ENCODE measurements around the gene FZD1.

FZD1 gene

GRCh38 chr7:91280185-91280584 lies 16.0 kb downstream of the FZD1 start:
- Mint-ChIP-seq H3K4me3 (no peak overlapping the region), H3K36me3 (no peaks in the 10 kb centered on the region), H3K4me1 (no peaks in the 10 kb centered on the region), H3K27ac (no peak overlapping the region), H3K27me3 (peaks cover 4% of the 10 kb centered on the region), H3K9me3 (no peaks in the 10 kb centered on the region)
- DNase-seq = no peak
- CTCF ChIA-PET = interaction anchor here (0.6 kb wide), 1 partner anchor 514 kb away, joined by 4 read pairs; no protein-coding TSS in a partner anchor

DNA sequence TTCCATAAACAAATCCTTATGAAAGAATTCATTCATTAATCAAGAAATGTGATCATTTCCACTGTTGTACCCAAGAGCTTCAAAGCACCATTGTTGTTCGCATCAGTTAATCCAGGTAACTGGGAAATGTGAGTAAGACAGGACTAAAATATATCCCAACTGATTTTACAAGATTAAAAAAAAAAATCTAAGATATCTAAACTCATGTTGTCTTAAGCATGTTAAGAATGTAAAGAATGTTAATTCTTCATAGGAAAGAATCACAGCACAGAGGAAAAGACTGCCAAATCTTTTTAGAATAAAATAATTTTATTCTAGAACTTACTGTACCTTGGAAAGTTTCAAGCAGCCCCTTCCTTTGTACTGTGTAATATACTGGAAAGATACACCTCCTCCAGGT lies 16.4 kb downstream of the FZD1 start:
- no peak overlapping the region for H3K4me3 Mint-ChIP-seq
- no peaks in the 10 kb centered on the region for H3K9me3 Mint-ChIP-seq
- CTCF ChIA-PET = no interaction called here
- no peaks in the 10 kb centered on the region for H3K36me3 Mint-ChIP-seq
- no peak for DNase-seq
- no peak overlapping the region for H3K27ac Mint-ChIP-seq
- H3K27me3 Mint-ChIP-seq = peaks cover 3% of the 10 kb centered on the region
- H3K4me1 Mint-ChIP-seq = no peaks in the 10 kb centered on the region

DNA sequence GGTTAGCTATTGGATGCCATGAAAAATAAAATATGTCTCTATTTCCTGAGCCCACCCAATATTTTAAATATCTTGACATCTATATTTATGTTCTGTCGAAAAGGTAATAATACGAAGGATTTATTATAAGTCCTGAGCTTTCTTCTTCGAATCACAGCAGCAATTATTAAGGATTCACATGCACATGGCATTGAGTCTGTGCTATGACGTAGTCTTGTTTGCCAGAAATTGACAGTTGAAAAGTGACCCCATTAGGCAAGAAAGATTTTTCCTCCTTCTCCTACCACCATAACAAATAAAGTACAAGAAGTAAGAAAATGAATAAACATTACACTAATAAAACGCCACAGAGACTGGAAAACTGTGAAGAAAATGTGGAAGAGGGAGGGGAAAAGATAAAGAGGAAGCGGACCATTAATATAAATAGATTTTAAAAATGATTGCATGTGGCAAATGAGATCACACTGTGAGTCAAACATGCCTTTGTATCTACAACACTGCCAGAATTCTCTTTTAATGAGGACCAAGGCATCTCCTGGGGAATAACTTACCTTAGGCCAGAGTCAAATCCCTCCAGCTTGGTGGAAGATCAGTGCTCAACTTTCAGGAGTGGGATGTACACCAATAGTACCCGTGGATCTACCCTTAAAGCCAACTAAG lies 21.6 kb downstream of the FZD1 start:
- no peak for DNase-seq
- no peaks in the 10 kb centered on the region for H3K4me1 Mint-ChIP-seq
- no peak overlapping the region for H3K27ac Mint-ChIP-seq
- H3K36me3 Mint-ChIP-seq = no peaks in the 10 kb centered on the region
- CTCF ChIA-PET = no interaction called here
- H3K27me3 Mint-ChIP-seq = no peaks in the 10 kb centered on the region
- no peaks in the 10 kb centered on the region for H3K9me3 Mint-ChIP-seq
- no peak overlapping the region for H3K4me3 Mint-ChIP-seq

DNA sequence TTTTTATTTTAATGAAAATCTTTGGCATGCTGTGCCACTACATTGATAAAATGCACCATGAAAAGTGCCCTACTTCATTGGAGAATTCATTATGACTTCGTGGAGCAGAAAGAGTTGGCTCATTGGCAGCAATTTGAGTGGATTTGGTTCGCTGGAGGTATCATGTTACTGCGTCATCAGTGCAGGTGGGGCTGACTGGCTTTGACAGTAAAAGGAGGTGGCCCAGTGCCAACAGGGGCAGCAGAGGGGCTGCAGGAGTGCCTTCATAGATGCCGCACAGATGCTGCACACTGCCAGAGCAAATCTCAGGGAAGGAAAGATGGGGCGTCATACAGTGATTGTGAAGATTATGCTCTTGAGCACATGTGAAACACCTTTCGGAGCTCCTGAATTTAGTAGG lies 22.2 kb downstream of the FZD1 start:
- no peaks in the 10 kb centered on the region for H3K4me1 Mint-ChIP-seq
- no peak overlapping the region for H3K4me3 Mint-ChIP-seq
- H3K36me3 Mint-ChIP-seq = no peaks in the 10 kb centered on the region
- CTCF ChIA-PET = no interaction called here
- no peak for DNase-seq
- no peaks in the 10 kb centered on the region for H3K9me3 Mint-ChIP-seq
- H3K27me3 Mint-ChIP-seq = no peaks in the 10 kb centered on the region
- H3K27ac Mint-ChIP-seq = no peak overlapping the region

DNA sequence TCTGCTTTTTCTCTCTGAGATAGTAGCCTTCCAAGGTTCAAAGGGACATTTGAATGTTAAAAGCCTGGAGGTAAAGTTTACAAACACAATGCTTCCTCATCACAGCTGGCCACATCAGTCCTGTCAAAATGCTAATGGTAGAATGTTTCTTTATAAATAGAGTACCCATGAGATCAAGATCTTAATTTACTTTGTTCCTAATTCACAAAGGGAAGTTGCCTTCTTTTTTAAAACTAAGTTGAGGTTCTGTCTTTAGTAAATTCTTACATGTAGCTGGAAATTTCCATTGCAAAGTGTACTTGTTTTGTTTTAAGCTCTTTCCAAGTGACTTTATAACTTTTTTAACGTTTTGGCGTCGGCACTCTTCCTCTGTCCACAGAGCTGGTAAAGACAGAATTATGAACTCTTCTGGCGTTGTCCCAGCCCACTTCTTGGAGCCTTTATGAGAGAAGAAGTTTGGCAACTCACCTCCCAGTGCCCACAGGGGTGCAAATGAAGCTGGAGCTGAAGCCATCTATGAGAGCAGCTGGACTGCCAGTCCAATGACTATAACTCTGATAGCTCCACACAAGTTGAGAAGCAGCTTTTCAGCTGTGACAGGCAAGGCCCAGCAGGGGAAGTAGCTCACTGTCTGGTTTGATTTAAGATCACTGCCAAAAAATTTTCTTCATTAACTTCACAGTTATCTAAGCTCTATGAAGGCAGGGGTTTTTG lies 23.3 kb downstream of the FZD1 start:
- Mint-ChIP-seq H3K36me3 (no peaks in the 10 kb centered on the region), H3K9me3 (no peaks in the 10 kb centered on the region), H3K4me3 (no peak overlapping the region), H3K27ac (no peak overlapping the region), H3K27me3 (peaks cover 4% of the 10 kb centered on the region), H3K4me1 (no peaks in the 10 kb centered on the region)
- CTCF ChIA-PET = interaction anchor here (1.3 kb wide), 1 partner anchor 565 kb away, joined by 3 read pairs; no protein-coding TSS in a partner anchor
- DNase-seq = no peak

- no peaks in the 10 kb centered on the region for H3K4me1 Mint-ChIP-seq
- no peak overlapping the region for H3K4me3 Mint-ChIP-seq
- H3K36me3 Mint-ChIP-seq = no peaks in the 10 kb centered on the region
- peak; percentile 31 for DNase-seq
- CTCF ChIA-PET = interaction anchor here (1.3 kb wide), 1 partner anchor 564 kb away, joined by 3 read pairs; no protein-coding TSS in a partner anchor
- H3K27ac Mint-ChIP-seq = no peak overlapping the region
- H3K27me3 Mint-ChIP-seq = peaks cover 4% of the 10 kb centered on the region
- no peaks in the 10 kb centered on the region for H3K9me3 Mint-ChIP-seq
Observed at GRCh38 chr7:91288208-91288824, 24.1 kb downstream of the FZD1 start.

DNA sequence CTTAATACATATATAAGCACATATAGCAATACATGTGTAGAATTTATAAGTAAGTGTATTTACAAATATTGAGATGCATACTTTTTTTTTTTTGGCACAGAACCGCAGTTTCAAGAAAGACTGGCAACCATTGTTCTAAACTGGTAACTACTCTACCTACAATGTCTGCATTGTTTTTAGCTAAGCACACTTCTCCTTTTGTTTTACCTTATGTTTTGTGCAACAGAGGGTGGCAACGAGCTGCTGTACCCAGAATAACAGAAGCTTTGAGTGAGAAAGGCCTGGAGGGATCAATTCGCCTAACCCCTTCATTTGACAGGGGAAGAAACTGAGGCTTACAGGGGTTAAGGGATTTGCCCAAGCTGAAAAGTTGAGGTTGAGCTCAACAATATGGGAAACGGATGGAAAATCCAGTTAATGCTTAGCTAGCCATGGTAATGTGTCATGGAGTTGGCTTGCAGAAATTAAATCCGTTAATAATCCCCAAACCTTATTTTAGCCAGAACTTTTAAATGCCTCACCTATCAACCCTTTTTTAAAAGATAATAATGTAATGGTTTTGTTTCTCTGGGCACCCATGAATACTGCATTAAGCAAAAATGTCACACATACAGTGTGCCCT lies 25.5 kb downstream of the FZD1 start:
- Mint-ChIP-seq H3K36me3 (no peaks in the 10 kb centered on the region), H3K9me3 (no peaks in the 10 kb centered on the region), H3K27ac (no peak overlapping the region), H3K4me1 (no peaks in the 10 kb centered on the region), H3K4me3 (no peak overlapping the region), H3K27me3 (peaks cover 12% of the 10 kb centered on the region)
- CTCF ChIA-PET = no interaction called here
- DNase-seq = no peak

- H3K9me3 Mint-ChIP-seq = no peaks in the 10 kb centered on the region
- H3K4me1 Mint-ChIP-seq = no peaks in the 10 kb centered on the region
- H3K27ac Mint-ChIP-seq = no peak overlapping the region
- no peaks in the 10 kb centered on the region for H3K36me3 Mint-ChIP-seq
- no peak overlapping the region for H3K4me3 Mint-ChIP-seq
- H3K27me3 Mint-ChIP-seq = peaks cover 14% of the 10 kb centered on the region
- no peak for DNase-seq
- CTCF ChIA-PET = no interaction called here
Observed at GRCh38 chr7:91291302-91291701, 27.1 kb downstream of the FZD1 start.

GRCh38 chr7:91291902-91292301 lies 27.7 kb downstream of the FZD1 start:
- Mint-ChIP-seq H3K27ac (no peak overlapping the region), H3K36me3 (no peaks in the 10 kb centered on the region), H3K9me3 (no peaks in the 10 kb centered on the region), H3K27me3 (peaks cover 14% of the 10 kb centered on the region), H3K4me1 (no peaks in the 10 kb centered on the region), H3K4me3 (no peak overlapping the region)
- CTCF ChIA-PET = no interaction called here
- DNase-seq = no peak

DNA sequence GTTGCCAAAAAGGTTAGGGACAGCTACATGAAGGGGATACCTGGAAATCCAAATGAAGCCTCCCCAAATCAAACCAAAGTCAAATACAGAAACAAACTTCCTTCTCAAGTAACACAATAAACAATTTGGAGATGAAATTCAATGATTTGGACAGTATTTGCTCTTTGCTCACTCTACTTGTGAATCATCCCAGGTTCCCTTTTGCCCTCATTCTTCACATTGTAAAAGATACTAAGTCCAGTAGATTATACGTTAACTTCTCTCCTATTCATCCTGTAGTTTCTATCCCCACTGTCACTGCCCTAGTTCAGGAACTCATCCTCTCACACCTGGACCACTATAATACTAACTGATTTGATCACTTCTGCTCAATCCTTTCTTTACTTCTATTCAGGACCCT lies 28.3 kb downstream of the FZD1 start:
- Mint-ChIP-seq H3K4me1 (no peaks in the 10 kb centered on the region), H3K27ac (no peak overlapping the region), H3K4me3 (no peak overlapping the region), H3K9me3 (no peaks in the 10 kb centered on the region), H3K36me3 (no peaks in the 10 kb centered on the region), H3K27me3 (peaks cover 14% of the 10 kb centered on the region)
- CTCF ChIA-PET = no interaction called here
- DNase-seq = no peak

DNA sequence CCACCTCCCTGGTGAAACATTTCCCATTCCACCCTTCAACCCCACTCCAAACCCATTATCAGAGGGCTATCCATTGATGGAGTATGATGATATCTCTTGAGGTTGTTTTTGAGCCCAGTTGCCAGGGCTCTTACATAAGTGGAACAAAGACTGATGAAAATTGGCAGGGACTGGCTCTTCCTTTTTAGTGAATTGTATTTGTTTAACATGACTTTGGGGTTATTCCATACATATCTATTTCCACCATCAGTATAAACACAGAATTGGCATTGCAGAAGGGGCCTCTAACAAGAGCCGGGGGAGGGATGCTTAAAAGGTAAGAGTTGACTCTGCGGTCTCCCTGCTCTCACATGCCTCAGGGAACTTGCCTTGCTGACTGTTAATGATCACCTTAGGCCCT lies 28.9 kb downstream of the FZD1 start:
- H3K27ac Mint-ChIP-seq = no peak overlapping the region
- H3K27me3 Mint-ChIP-seq = peaks cover 14% of the 10 kb centered on the region
- no peaks in the 10 kb centered on the region for H3K36me3 Mint-ChIP-seq
- no peaks in the 10 kb centered on the region for H3K9me3 Mint-ChIP-seq
- H3K4me3 Mint-ChIP-seq = no peak overlapping the region
- CTCF ChIA-PET = no interaction called here
- H3K4me1 Mint-ChIP-seq = no peaks in the 10 kb centered on the region
- no peak for DNase-seq

- no peak overlapping the region for H3K27ac Mint-ChIP-seq
- no peaks in the 10 kb centered on the region for H3K9me3 Mint-ChIP-seq
- no peaks in the 10 kb centered on the region for H3K4me1 Mint-ChIP-seq
- H3K27me3 Mint-ChIP-seq = peaks cover 14% of the 10 kb centered on the region
- CTCF ChIA-PET = no interaction called here
- no peak for DNase-seq
- H3K36me3 Mint-ChIP-seq = no peaks in the 10 kb centered on the region
- H3K4me3 Mint-ChIP-seq = no peak overlapping the region
Observed at GRCh38 chr7:91293840-91294239, 29.6 kb downstream of the FZD1 start.

DNA sequence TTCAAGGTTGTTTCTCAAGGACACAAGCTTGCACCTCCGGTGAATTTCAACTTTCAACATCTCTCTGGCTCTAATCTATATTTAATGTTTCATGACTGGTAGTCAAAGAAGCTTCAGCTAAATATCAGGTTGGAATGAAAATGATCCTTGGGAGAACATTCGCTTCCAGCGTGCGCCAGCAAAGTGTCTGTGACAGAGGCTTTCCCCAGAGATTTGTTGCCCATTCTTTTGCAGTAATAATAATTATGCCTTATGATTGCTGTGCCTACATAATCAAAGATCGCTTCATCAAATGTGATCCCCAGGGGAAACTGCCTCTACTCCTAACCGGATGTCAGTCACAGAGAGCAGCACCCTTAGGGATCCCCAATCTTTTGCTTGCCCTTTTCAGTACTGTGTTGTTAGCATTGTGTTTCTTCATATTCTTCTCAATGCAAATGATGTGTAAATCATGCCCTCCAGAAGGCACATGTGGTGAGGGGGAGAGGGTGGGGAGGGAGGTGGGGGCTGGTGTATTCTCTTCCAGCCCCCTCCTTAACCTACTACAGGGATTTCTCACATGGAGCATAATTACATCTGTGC lies 30.5 kb downstream of the FZD1 start:
- H3K27ac Mint-ChIP-seq = no peak overlapping the region
- CTCF ChIA-PET = no interaction called here
- no peaks in the 10 kb centered on the region for H3K9me3 Mint-ChIP-seq
- H3K4me3 Mint-ChIP-seq = no peak overlapping the region
- no peak for DNase-seq
- peaks cover 14% of the 10 kb centered on the region for H3K27me3 Mint-ChIP-seq
- no peaks in the 10 kb centered on the region for H3K4me1 Mint-ChIP-seq
- H3K36me3 Mint-ChIP-seq = no peaks in the 10 kb centered on the region

GRCh38 chr7:91295576-91295975 lies 31.3 kb downstream of the FZD1 start:
- H3K36me3 Mint-ChIP-seq = no peaks in the 10 kb centered on the region
- no peaks in the 10 kb centered on the region for H3K4me1 Mint-ChIP-seq
- CTCF ChIA-PET = no interaction called here

More at GRCh38 chr7:91295576-91295975, 31.3 kb downstream of the FZD1 start:
- Mint-ChIP-seq H3K27ac (no peak overlapping the region), H3K27me3 (peaks cover 14% of the 10 kb centered on the region), H3K9me3 (no peaks in the 10 kb centered on the region), H3K4me3 (no peak overlapping the region)
- DNase-seq = no peak

All from activated naive CD4-positive, alpha-beta T cell treated with anti-CD3 and anti-CD28 coated beads, Interleukin-2, amount 10 ng/mL, durations not matched to agents 7 days and 5 days (primary cell).